Measurements from ENCODE around the gene ACAP1. TPM values are rescaled to one million over a fixed set of nuclear protein-coding genes. Genes with fewer than 3 reads are reported as not detected.

Gene ACAP1
- total and polyA plus RNA-seq, 9 of the 15 experiments (the other 6 are each of a cell fraction or from before 2014, with no cell fraction given): 0.15 to 8.5 (median 2.4) TPM

- TF ChIP-seq NFIC (IDR thresholded peaks at IDR 0.05) (peak; percentile 62; the same call in 1 of the 2 replicates), ZBTB7A (IDR thresholded peaks at IDR 0.05; ENCODE audit: borderline replicate concordance, control insufficient read depth, low read depth, low read length) (peak; percentile 61; the same call in 1 of the 2 replicates), PHF8 (IDR thresholded peaks at IDR 0.05; ENCODE audit: borderline replicate concordance, low read length) (peak; percentile 67; the same call in 1 of the 2 replicates), ZFX (CRISPR knock-in tag; IDR thresholded peaks at IDR 0.05) (peak; percentile 71), BRD9 (IDR thresholded peaks at IDR 0.05; ENCODE audit: low read depth, partially characterized antibody) (no peak), ZNF583 (CRISPR knock-in tag; IDR thresholded peaks at IDR 0.05) (no peak), CUX1 (CRISPR knock-in tag; IDR thresholded peaks at IDR 0.05) (no peak), KDM5B (IDR thresholded peaks at IDR 0.05; ENCODE audit: insufficient replicate concordance, low read depth, low read length) (peak; percentile 84), RB1 (IDR thresholded peaks at IDR 0.05; ENCODE audit: low read depth) (peak; percentile 42; the same call in 1 of the 2 replicates), NFRKB (IDR thresholded peaks at IDR 0.05; ENCODE audit: low read depth) (no peak), ARID4B (CRISPR knock-in tag; IDR thresholded peaks at IDR 0.05) (peak; percentile 26; the same call in 1 of the 2 replicates)
- TF ChIP-seq, protein P1, sequence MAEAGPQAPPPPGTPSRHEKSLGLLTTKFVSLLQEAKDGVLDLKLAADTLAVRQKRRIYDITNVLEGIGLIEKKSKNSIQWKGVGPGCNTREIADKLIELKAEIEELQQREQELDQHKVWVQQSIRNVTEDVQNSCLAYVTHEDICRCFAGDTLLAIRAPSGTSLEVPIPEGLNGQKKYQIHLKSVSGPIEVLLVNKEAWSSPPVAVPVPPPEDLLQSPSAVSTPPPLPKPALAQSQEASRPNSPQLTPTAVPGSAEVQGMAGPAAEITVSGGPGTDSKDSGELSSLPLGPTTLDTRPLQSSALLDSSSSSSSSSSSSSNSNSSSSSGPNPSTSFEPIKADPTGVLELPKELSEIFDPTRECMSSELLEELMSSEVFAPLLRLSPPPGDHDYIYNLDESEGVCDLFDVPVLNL (CRISPR knock-in tag; IDR thresholded peaks at IDR 0.05; ENCODE audit: low read depth): no peak
- TF ChIP-seq, protein P2, sequence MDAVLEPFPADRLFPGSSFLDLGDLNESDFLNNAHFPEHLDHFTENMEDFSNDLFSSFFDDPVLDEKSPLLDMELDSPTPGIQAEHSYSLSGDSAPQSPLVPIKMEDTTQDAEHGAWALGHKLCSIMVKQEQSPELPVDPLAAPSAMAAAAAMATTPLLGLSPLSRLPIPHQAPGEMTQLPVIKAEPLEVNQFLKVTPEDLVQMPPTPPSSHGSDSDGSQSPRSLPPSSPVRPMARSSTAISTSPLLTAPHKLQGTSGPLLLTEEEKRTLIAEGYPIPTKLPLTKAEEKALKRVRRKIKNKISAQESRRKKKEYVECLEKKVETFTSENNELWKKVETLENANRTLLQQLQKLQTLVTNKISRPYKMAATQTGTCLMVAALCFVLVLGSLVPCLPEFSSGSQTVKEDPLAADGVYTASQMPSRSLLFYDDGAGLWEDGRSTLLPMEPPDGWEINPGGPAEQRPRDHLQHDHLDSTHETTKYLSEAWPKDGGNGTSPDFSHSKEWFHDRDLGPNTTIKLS (IDR thresholded peaks at IDR 0.05; ENCODE audit: borderline replicate concordance, low read depth): no peak
Measured at GRCh38 chr17:7380855-7381683, 44.7 kb downstream of the ACAP1 start, which contains the start of gene TNK1 (continued).

Data from K562 (cell line).